ENCODE measurements around the gene TMEM201. TPM values are rescaled to one million over a fixed set of nuclear protein-coding genes. Genes with fewer than 3 reads are reported as not detected.
"Not testable (repeated sequence)": the region's sequence is repeated elsewhere in the genome, so short reads cannot be mapped to it uniquely, and the experiment has no call there.

The TMEM201 gene
- polyA plus RNA-seq, 4 donors, result 0.67 to 8.5 (median 3.7) TPM

- DNase-seq (no peak), FAIRE-seq (no peak)
- 79 to 84% (median 79%) methylated on average over 4 of the region's 4 CpGs for WGBS, 3 donors
- H3K27me3 ChIP-seq (ENCODE audit: control insufficient read depth in 3 of 3, insufficient read depth in 3 of 3, low read length in 3 of 3), result no peaks in the 10 kb centered on the region
- H3K4me3 ChIP-seq (ENCODE audit: low read depth in 1 of 3, low read length in 3 of 3), result no peak overlapping the region
- H3K27ac ChIP-seq (ENCODE audit: low read depth in 1 of 3, low read length in 2 of 3), result no peak overlapping the region
- no peaks in the 10 kb centered on the region for H3K4me1 ChIP-seq (ENCODE audit: control insufficient read depth in 3 of 3, insufficient read depth in 2 of 3, low read depth in 1 of 3, low read length in 2 of 3)
- H3K36me3 ChIP-seq (ENCODE audit: control insufficient read depth in 3 of 3, insufficient read depth in 2 of 3, low read depth in 1 of 3, low read length in 3 of 3), result peaks cover 3 to 43% (median 7%) of the 10 kb centered on the region in 3 donors
- H3K9me3 ChIP-seq (ENCODE audit: control insufficient read depth in 2 of 2, insufficient read depth in 1 of 2, low read depth in 1 of 2, low read length in 1 of 2), result no peaks in the 10 kb centered on the region
Observed at GRCh38 chr1:9553736-9554144, 35.0 kb upstream of the TMEM201 start.

- Histone ChIP-seq H3K27ac (ENCODE audit: low read depth in 1 of 3, low read length in 2 of 3) (no peak overlapping the region), H3K27me3 (ENCODE audit: control insufficient read depth in 3 of 3, insufficient read depth in 3 of 3, low read length in 3 of 3) (no peaks in the 10 kb centered on the region), H3K4me3 (ENCODE audit: low read depth in 1 of 3, low read length in 3 of 3) (no peak overlapping the region), H3K9me3 (ENCODE audit: control insufficient read depth in 2 of 2, insufficient read depth in 1 of 2, low read depth in 1 of 2, low read length in 1 of 2) (no peaks in the 10 kb centered on the region), H3K36me3 (ENCODE audit: control insufficient read depth in 3 of 3, insufficient read depth in 2 of 3, low read depth in 1 of 3, low read length in 3 of 3) (peaks cover 3 to 41% (median 7%) of the 10 kb centered on the region in 3 donors), H3K4me1 (ENCODE audit: control insufficient read depth in 3 of 3, insufficient read depth in 2 of 3, low read depth in 1 of 3, low read length in 2 of 3) (no peaks in the 10 kb centered on the region)
- FAIRE-seq (no peak), DNase-seq (no peak)
- WGBS, 3 donors, result 89 to 94% (median 91%) methylated on average over 4 of the region's 4 CpGs
Observed at GRCh38 chr1:9555942-9556341, 32.8 kb upstream of the TMEM201 start.

GRCh38 chr1:9557624-9558023 is 31.1 kb upstream of the TMEM201 start:
- 84 to 97% (median 89%) methylated on average over 5 of the region's 5 CpGs for WGBS, 3 donors

GRCh38 chr1:9558271-9558945 is 30.3 kb upstream of the TMEM201 start:
- no peaks in the 10 kb centered on the region for H3K4me1 ChIP-seq (ENCODE audit: control insufficient read depth in 3 of 3, insufficient read depth in 2 of 3, low read depth in 1 of 3, low read length in 2 of 3)

More at GRCh38 chr1:9557624-9558023, 31.1 kb upstream of the TMEM201 start:
- DNase-seq, result no peak
- Histone ChIP-seq H3K36me3 (ENCODE audit: control insufficient read depth in 3 of 3, insufficient read depth in 2 of 3, low read depth in 1 of 3, low read length in 3 of 3) (peaks cover 3 to 45% (median 7%) of the 10 kb centered on the region in 3 donors), H3K4me1 (ENCODE audit: control insufficient read depth in 3 of 3, insufficient read depth in 2 of 3, low read depth in 1 of 3, low read length in 2 of 3) (no peaks in the 10 kb centered on the region), H3K9me3 (ENCODE audit: control insufficient read depth in 2 of 2, insufficient read depth in 1 of 2, low read depth in 1 of 2, low read length in 1 of 2) (no peaks in the 10 kb centered on the region), H3K27ac (ENCODE audit: low read depth in 1 of 3, low read length in 2 of 3) (no peak overlapping the region), H3K4me3 (ENCODE audit: low read depth in 1 of 3, low read length in 3 of 3) (no peak overlapping the region), H3K27me3 (ENCODE audit: control insufficient read depth in 3 of 3, insufficient read depth in 3 of 3, low read length in 3 of 3) (no peaks in the 10 kb centered on the region)
- no peak for FAIRE-seq

GRCh38 chr1:9558946-9559545 is 29.7 kb upstream of the TMEM201 start:
- WGBS, 3 donors, result 79 to 90% (median 88%) methylated on average over 11 of the region's 11 CpGs
- peaks cover 3 to 40% (median 7%) of the 10 kb centered on the region in 3 donors for H3K36me3 ChIP-seq (ENCODE audit: control insufficient read depth in 3 of 3, insufficient read depth in 2 of 3, low read depth in 1 of 3, low read length in 3 of 3)
- no peak for FAIRE-seq
- no peak overlapping the region for H3K4me3 ChIP-seq (ENCODE audit: low read depth in 1 of 3, low read length in 3 of 3)
- DNase-seq, result no peak
- no peaks in the 10 kb centered on the region for H3K4me1 ChIP-seq (ENCODE audit: control insufficient read depth in 3 of 3, insufficient read depth in 2 of 3, low read depth in 1 of 3, low read length in 2 of 3)
- H3K9me3 ChIP-seq (ENCODE audit: control insufficient read depth in 2 of 2, insufficient read depth in 1 of 2, low read depth in 1 of 2, low read length in 1 of 2), result no peaks in the 10 kb centered on the region
- no peak overlapping the region for H3K27ac ChIP-seq (ENCODE audit: low read depth in 1 of 3, low read length in 2 of 3)
- no peaks in the 10 kb centered on the region for H3K27me3 ChIP-seq (ENCODE audit: control insufficient read depth in 3 of 3, insufficient read depth in 3 of 3, low read length in 3 of 3)

More at GRCh38 chr1:9558271-9558945, 30.3 kb upstream of the TMEM201 start:
- 73 to 88% (median 78%) methylated on average over 6 of the region's 6 CpGs for WGBS, 3 donors
- FAIRE-seq, result no peak
- Histone ChIP-seq H3K27me3 (ENCODE audit: control insufficient read depth in 3 of 3, insufficient read depth in 3 of 3, low read length in 3 of 3) (no peaks in the 10 kb centered on the region), H3K36me3 (ENCODE audit: control insufficient read depth in 3 of 3, insufficient read depth in 2 of 3, low read depth in 1 of 3, low read length in 3 of 3) (peaks cover 3 to 43% (median 7%) of the 10 kb centered on the region in 3 donors), H3K4me3 (ENCODE audit: low read depth in 1 of 3, low read length in 3 of 3) (no peak overlapping the region), H3K27ac (ENCODE audit: low read depth in 1 of 3, low read length in 2 of 3) (no peak overlapping the region), H3K9me3 (ENCODE audit: control insufficient read depth in 2 of 2, insufficient read depth in 1 of 2, low read depth in 1 of 2, low read length in 1 of 2) (no peaks in the 10 kb centered on the region)
- no peak for DNase-seq

- H3K27ac ChIP-seq (ENCODE audit: low read depth in 1 of 3, low read length in 2 of 3), result no peak overlapping the region
- H3K9me3 ChIP-seq (ENCODE audit: control insufficient read depth in 2 of 2, insufficient read depth in 1 of 2, low read depth in 1 of 2, low read length in 1 of 2), result no peaks in the 10 kb centered on the region
- H3K27me3 ChIP-seq (ENCODE audit: control insufficient read depth in 3 of 3, insufficient read depth in 3 of 3, low read length in 3 of 3), result no peaks in the 10 kb centered on the region
- FAIRE-seq, result no peak
- H3K36me3 ChIP-seq (ENCODE audit: control insufficient read depth in 3 of 3, insufficient read depth in 2 of 3, low read depth in 1 of 3, low read length in 3 of 3), result peaks cover 3 to 36% (median 7%) of the 10 kb centered on the region in 3 donors
- no peak overlapping the region for H3K4me3 ChIP-seq (ENCODE audit: low read depth in 1 of 3, low read length in 3 of 3)
- WGBS, 3 donors, result 69 to 72% (median 72%) methylated on average over 5 of the region's 5 CpGs
- no peak for DNase-seq
- no peaks in the 10 kb centered on the region for H3K4me1 ChIP-seq (ENCODE audit: control insufficient read depth in 3 of 3, insufficient read depth in 2 of 3, low read depth in 1 of 3, low read length in 2 of 3)
Observed at GRCh38 chr1:9559673-9560072, 29.0 kb upstream of the TMEM201 start.

GRCh38 chr1:9560090-9560489 is 28.6 kb upstream of the TMEM201 start:
- not testable (repeated sequence) for H3K27ac ChIP-seq (ENCODE audit: low read depth in 1 of 3, low read length in 2 of 3); H3K4me3 ChIP-seq (ENCODE audit: low read depth in 1 of 3, low read length in 3 of 3); H3K9me3 ChIP-seq (ENCODE audit: control insufficient read depth in 2 of 2, insufficient read depth in 1 of 2, low read depth in 1 of 2, low read length in 1 of 2); H3K4me1 ChIP-seq (ENCODE audit: control insufficient read depth in 3 of 3, insufficient read depth in 2 of 3, low read depth in 1 of 3, low read length in 2 of 3); H3K27me3 ChIP-seq (ENCODE audit: control insufficient read depth in 3 of 3, insufficient read depth in 3 of 3, low read length in 3 of 3); FAIRE-seq; DNase-seq
- peaks cover 3 to 39% (median 7%) of the 10 kb centered on the region in 3 donors for H3K36me3 ChIP-seq (ENCODE audit: control insufficient read depth in 3 of 3, insufficient read depth in 2 of 3, low read depth in 1 of 3, low read length in 3 of 3)
- WGBS, 3 donors, result 88 to 93% (median 89%) methylated on average over 17 of the region's 17 CpGs

- Histone ChIP-seq H3K27ac (ENCODE audit: low read depth in 1 of 3, low read length in 2 of 3) (no peak overlapping the region), H3K9me3 (ENCODE audit: control insufficient read depth in 2 of 2, insufficient read depth in 1 of 2, low read depth in 1 of 2, low read length in 1 of 2) (no peaks in the 10 kb centered on the region), H3K27me3 (ENCODE audit: control insufficient read depth in 3 of 3, insufficient read depth in 3 of 3, low read length in 3 of 3) (no peaks in the 10 kb centered on the region), H3K36me3 (ENCODE audit: control insufficient read depth in 3 of 3, insufficient read depth in 2 of 3, low read depth in 1 of 3, low read length in 3 of 3) (peaks cover 0 to 30% (median 0%) of the 10 kb centered on the region in 3 donors), H3K4me1 (ENCODE audit: control insufficient read depth in 3 of 3, insufficient read depth in 2 of 3, low read depth in 1 of 3, low read length in 2 of 3) (no peaks in the 10 kb centered on the region), H3K4me3 (ENCODE audit: low read depth in 1 of 3, low read length in 3 of 3) (no peak overlapping the region)
- DNase-seq (peak; percentile 75 to 89), FAIRE-seq (no peak)
- WGBS, 3 donors, result 1 to 21% (median 14%) methylated on average over 3 of the region's 3 CpGs
Observed at GRCh38 chr1:9561429-9561828, 27.3 kb upstream of the TMEM201 start.
